RPMI7951 (cell line): ENCODE results near the gene TRIO. TPM values are rescaled to one million over a fixed set of nuclear protein-coding genes. Genes with fewer than 3 reads are reported as not detected.

Experiments used
- DNase-seq: peaks from one replicate; pipeline ENCODE4 v3.0.0-alpha.2; 2012; ENCODE audit warnings: low read depth
- total RNA-seq: library from RNA; depleted of rRNA; stranded (reverse); fragments of >200 nt; shearing (Covaris generic); gene quantifications from 2 replicates; pipeline ENCODE4 v1.2.3, GENCODE V29; 2014

TRIO gene
- total RNA-seq, 1 experiment from 2014 or later = 34.0 TPM

- no peak for DNase-seq
These were observed 267.5 kb downstream of the TRIO start for GRCh38 chr5:14410394-14411201.

DNA sequence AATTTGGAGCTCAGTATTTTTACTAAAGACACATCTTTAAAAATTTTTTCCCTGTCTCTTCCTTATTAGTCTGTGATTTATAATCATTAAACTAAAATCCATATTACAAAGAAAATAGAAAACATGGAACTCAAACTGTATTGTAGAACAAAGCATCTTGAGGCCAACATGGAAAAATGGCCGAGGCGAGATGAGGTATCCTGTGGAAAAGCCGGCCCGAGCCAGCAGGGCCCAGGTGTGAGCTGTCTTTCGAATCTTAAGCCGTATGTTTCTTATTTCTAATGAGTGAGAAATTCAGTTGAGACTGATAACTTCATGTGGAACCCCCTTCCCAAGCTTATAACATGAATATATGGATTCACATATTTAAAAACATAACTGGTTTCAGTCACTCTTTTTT lies 268.1 kb downstream of the TRIO start:
- DNase-seq = no peak

GRCh38 chr5:14413331-14413750 lies 270.2 kb downstream of the TRIO start:
- no peak for DNase-seq

DNA sequence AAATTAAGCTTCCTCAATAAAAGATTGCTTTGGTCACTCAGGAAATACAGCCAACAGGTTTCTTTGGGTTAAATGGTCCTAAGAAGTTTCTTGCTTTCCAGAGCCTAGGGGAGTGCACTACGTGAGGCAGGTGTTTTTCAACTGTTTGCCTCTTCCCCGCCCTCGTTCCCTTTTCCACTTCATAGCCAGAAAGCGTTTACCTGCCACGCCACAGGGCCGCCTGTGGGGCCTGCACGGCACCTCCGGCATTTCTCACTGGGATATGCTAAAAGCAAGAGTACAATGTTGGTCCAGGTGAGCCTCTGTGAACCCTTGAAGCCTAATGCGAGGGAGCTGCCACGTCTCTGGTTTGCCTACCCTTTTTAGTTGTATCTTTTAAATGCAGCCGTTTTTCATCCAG lies 270.9 kb downstream of the TRIO start:
- DNase-seq = no peak

DNA sequence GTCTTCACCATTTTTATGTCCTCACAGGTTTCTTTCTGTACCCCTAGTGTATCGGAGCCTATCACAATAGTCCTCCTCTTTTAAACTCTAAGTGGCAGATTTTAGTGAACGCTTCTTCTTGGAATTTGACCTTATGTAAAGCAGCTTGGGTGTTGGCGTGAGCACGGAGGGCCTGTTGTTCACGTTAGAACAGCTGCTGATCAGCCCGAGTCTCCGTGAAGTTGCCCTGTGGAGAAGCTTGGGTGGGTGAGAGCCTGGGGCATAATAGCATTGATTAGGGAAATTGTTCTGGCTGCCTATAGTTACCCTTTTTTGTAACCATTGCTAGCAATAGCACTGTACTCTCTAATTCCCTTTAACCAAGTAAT lies 271.5 kb downstream of the TRIO start:
- no peak for DNase-seq

- DNase-seq = no peak
These were observed 272.0 kb downstream of the TRIO start for GRCh38 chr5:14415024-14415697.

- DNase-seq = no peak
These were observed 272.5 kb downstream of the TRIO start for GRCh38 chr5:14415698-14416074.

GRCh38 chr5:14416621-14417275 lies 273.6 kb downstream of the TRIO start:
- no peak for DNase-seq

DNA sequence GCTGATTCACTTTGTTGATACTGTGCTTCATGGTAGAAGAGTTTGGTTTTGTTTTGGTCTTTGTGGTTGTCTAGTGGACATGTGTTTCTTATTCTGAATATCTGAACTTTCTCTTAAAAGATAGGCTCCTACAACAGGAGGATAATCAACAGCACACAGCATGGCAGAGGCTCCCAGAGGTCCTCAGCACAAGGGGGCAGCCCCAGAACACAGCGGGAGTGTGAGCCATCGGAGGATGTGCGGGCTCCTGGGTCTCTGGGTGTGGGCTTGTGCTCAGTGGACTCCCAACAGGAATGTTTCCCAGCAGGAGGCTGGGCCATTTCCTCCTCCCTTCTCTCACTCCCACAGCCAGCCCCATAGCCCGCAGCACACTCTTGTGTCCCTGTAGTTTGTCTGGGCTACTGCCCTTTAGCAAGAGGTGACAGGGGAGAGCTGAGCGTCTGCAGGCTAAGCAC lies 274.2 kb downstream of the TRIO start:
- peak; percentile 50 for DNase-seq

- DNase-seq = peak; percentile 45
These were observed 274.9 kb downstream of the TRIO start for GRCh38 chr5:14417792-14418765.

DNA sequence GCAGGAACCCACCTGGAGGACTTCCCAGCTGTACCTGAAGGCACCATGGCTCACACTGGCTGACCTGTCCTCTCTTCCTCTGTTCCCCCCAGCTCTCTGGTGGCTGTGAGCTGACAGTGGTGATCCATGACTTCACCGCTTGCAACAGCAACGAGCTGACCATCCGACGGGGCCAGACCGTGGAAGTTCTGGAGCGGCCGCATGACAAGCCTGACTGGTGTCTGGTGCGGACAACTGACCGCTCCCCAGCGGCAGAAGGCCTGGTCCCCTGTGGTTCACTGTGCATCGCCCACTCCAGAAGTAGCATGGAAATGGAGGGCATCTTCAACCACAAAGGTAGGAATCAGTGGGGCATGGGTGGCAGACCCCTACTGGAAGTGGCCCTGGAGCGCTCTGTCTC lies 276.5 kb downstream of the TRIO start:
- no peak for DNase-seq

DNA sequence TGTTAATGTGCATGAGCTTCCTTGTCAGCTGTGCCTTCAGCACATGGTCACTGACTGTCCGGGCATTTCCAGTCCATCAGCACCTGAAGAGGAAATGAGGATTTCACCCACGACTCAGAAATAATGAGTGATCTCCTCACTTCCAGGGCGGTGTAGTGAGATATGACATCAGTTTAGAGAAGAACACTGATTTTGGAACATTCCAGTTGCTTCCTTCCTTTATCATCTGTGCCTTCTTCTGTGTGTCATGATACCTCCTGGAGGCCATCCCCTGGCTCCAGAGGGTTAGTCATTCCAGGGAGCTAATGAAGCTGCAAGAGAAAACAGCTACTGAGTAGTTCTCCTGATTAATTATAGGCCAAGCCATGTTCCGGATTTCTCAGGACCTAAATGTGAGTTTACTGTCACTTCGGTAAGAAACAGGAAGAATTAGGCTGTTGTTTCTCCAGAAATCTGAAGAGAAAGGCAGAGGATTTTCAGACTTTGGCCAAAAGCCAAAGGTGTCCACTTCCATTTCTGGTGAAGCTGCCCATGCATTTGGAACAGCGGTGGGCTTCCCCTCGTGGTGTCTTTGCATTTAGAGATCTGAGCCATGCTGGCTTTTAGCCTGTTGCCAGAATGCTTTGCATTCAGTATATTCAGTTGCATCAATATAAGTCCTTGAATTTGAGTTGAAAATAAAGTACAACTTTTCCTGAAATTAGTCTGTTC lies 277.1 kb downstream of the TRIO start:
- peak; percentile 65 for DNase-seq

DNA sequence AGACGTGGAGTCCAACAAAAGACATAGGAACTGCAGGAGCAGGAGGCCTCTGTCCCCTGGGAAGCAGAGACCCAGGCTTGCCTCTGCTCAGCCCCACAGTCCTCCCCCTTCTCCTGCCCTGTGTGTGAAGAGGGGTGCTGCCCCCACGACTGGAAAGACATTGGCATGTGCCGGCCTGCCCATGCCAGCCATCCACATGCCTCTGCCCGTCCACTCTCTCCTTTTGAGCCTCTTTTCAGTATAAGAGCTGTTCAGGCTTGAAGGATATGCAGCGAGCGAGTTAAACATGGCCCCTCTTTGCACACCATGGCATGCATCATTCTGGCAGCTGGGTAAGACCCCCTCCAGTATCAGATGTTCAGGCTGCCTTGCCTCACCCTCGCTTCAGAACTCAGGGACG lies 278.7 kb downstream of the TRIO start:
- DNase-seq = no peak

DNA sequence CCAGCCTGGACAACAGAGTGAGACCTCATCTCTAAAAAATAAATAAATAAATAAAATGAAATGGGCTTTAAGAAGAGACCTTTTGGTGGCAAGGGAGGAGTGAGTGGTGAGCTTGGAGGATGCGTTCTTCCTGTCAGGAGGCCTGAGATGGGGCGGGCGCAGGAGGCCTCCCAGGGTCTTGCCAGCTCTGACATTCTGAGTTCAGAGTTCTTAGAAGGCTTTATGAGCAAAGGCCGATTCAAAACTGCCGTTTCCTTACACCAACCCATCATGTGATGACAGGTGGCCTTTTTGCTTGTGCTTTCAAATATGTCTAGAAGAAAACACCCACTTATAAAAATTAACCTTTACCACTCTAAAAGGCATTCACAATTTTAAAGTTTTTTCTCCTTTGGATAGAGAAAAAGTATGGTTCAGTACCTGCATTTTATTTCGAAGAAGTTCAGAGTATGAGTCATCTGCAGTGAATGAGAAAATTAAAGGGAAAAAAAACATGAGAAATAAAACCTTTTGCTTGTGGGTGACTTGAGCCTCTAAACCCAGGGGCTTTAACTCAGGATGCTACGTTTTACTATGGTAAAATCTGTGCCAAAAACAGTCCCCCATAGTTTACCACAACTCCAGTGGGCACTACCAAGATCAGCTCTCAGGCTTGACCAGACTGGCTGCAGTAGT lies 281.0 kb downstream of the TRIO start:
- no peak for DNase-seq

- no peak for DNase-seq
These were observed 282.4 kb downstream of the TRIO start for GRCh38 chr5:14425559-14425958.

DNA sequence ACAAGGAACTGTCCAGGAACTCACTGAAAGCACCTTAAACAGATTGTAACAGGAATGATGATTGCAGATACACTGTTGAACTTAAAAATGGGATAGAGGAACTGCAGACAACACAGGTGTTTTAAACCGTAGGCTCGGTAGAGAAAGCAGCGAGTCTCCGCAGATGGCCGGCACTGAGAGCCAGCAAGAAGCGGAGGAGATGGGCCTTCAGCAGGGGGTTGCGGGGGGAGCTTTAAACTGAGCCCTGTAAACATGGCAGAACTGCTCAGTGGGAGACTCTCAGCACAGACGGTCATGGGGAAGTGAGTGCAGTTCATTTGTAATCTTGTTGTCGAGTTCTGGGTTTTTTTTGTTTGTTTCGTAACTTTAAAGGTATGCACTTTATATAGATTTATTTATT lies 283.4 kb downstream of the TRIO start:
- DNase-seq = no peak

DNA sequence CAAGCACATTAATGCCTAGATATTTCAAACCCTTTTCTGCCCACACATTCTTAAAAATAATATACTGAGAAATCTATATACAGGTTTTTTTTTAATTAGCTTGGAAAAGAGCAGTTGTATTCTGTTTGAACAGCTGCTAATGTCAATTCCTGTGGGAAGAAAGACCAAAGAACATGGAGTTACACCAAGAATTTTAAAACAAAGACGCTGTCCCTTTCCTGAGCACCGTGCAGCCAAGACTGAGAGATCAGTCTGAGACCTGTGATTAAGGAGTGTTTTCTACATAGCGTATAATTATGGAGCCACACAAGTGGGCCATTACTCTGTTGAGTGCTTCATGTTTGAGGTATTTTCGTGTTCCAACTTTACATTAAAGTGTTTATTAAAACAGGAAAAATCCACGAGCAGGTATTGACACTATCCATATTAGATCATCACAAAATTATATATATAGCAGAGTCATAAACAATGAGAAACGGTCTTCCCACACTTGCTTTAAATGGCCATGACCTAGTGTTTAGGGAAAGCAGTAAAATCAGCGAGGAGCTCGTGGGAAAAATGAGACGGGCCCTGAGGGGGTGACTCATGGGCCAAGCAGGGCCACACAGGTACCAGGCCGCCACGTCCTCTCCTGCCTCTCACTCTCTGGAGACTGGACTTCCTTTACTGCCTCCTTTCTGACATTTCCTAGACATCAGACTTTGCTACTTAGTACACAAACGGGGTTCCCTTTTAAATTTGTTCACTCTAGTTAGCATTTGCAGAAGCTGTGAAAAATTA lies 285.4 kb downstream of the TRIO start:
- DNase-seq = no peak

- no peak for DNase-seq
These were observed 286.2 kb downstream of the TRIO start for GRCh38 chr5:14429101-14430050.
